Measurements from ENCODE around the gene ZNF71. TPM values are rescaled to one million over a fixed set of nuclear protein-coding genes. Genes with fewer than 3 reads are reported as not detected.

The ZNF71 gene
- total RNA-seq, 1 donor from 2014 or later, result 5.8 TPM

DNA sequence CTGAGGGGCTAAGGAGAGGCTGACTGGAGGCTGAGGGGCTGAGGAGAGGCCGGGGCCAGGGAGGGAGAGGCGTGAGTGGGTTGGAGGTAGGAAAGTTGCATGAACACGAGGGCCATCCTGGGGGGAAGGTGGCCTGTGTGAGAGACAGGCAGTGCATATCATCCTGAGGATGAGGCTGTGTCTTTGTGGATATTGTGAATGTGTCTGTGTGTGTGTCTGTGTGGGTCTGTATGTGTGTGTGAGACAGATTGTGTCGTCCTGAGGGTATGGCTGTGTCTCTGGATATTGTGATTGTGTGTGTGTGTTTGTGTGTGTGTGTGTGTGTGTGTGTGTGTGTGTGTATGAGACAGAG lies 422 bp downstream of the ZNF71 start:
- DNase-seq, result no peak
- Histone ChIP-seq H3K9me3 (peaks cover 25% of the 10 kb centered on the region), H3K4me1 (peaks cover 8% of the 10 kb centered on the region), H3K27ac (peak overlapping the region; percentile 77), H3K36me3 (no peaks in the 10 kb centered on the region), H3K4me3 (peak overlapping the region; percentile 91), H3K27me3 (ENCODE audit: low read depth) (no peaks in the 10 kb centered on the region)
- peak; percentile 5 to 51 for ATAC-seq
- TF ChIP-seq, protein P1, sequence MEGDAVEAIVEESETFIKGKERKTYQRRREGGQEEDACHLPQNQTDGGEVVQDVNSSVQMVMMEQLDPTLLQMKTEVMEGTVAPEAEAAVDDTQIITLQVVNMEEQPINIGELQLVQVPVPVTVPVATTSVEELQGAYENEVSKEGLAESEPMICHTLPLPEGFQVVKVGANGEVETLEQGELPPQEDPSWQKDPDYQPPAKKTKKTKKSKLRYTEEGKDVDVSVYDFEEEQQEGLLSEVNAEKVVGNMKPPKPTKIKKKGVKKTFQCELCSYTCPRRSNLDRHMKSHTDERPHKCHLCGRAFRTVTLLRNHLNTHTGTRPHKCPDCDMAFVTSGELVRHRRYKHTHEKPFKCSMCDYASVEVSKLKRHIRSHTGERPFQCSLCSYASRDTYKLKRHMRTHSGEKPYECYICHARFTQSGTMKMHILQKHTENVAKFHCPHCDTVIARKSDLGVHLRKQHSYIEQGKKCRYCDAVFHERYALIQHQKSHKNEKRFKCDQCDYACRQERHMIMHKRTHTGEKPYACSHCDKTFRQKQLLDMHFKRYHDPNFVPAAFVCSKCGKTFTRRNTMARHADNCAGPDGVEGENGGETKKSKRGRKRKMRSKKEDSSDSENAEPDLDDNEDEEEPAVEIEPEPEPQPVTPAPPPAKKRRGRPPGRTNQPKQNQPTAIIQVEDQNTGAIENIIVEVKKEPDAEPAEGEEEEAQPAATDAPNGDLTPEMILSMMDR (IDR thresholded peaks at IDR 0.05), result no peak
- intact Hi-C loops (cut with DNase I), result no loop called here

DNA sequence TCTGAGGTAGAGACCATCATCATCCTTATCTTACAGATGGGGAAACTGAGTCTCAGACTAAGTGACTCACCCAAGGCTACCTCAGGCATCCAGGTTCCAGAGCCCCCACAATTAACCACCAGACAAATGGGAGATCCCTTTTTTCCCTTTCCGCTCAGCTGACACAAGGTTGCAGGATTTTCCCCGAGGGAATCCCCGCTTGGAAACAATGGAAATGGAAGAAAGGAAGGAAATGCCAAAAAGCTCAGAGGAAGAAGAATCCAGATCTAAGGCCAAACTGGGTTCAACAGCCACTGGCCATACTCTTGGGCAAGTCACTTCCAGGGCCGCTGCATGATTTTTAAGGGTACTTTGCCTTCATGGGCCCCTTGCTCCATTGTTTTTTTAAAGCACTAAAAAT lies 1.6 kb downstream of the ZNF71 start:
- TF ChIP-seq, protein P1 (IDR thresholded peaks at IDR 0.05), result no peak
- Histone ChIP-seq H3K27me3 (ENCODE audit: low read depth) (no peaks in the 10 kb centered on the region), H3K4me3 (no peak overlapping the region), H3K9me3 (peaks cover 32% of the 10 kb centered on the region), H3K4me1 (peaks cover 8% of the 10 kb centered on the region), H3K36me3 (peaks cover 6% of the 10 kb centered on the region), H3K27ac (no peak overlapping the region)
- DNase-seq (no peak), ATAC-seq (no peak)
- intact Hi-C loops (cut with DNase I), result no loop called here

DNA sequence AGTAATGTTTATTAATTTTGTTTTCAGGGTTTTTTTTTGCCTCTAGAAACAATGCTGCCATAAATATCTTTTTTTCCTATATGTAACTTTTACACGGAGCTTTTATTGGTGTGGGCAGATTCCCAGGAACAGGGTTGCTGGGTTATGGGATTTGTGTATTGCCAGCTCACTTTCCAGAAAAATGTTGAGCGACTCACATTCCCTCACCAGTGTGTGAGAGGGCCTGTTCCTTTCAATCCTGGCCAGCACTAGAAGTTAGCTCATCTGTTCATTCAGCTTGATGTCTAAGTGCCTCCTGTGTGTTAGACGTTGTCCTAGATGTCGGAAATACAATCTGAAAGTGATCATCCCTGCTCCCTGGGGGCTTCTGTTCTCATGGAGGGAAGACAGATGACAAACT lies 2.6 kb downstream of the ZNF71 start:
- TF ChIP-seq, protein P1 (IDR thresholded peaks at IDR 0.05), result no peak
- intact Hi-C loops (cut with DNase I), result no loop called here

DNA sequence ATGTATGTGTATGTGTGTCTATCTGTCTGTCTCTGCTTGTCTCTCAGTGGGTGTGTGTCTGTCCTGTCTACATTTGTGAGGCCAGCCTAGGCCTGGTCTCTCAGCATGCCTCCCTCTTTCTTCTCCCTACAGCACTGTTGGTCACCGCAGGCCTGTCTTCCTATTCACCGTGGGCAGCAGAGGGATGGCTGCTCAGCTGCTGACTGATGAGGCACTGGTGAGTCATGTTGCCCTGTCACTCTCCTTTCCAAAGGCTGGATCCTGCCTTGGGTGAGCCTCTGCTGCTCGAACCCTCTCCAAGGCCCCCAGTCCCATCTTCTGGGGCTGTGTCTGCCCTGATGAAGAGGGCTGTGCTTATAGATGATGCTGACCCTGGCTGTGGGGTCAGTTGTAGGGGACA lies 6.3 kb downstream of the ZNF71 start:
- Histone ChIP-seq H3K36me3 (peaks cover 13% of the 10 kb centered on the region), H3K4me3 (no peak overlapping the region), H3K9me3 (peaks cover 75% of the 10 kb centered on the region), H3K27me3 (ENCODE audit: low read depth) (no peaks in the 10 kb centered on the region), H3K27ac (no peak overlapping the region), H3K4me1 (peaks cover 2% of the 10 kb centered on the region)
- TF ChIP-seq, protein P1 (IDR thresholded peaks at IDR 0.05), result no peak
- intact Hi-C loops (cut with DNase I), result no loop called here
- DNase-seq, result no peak
- ATAC-seq, result no peak

More for the DNA sequence above, 2.6 kb downstream of the ZNF71 start:
- Histone ChIP-seq H3K9me3 (peaks cover 40% of the 10 kb centered on the region), H3K4me1 (peaks cover 8% of the 10 kb centered on the region), H3K4me3 (no peak overlapping the region), H3K27ac (no peak overlapping the region), H3K36me3 (peaks cover 11% of the 10 kb centered on the region), H3K27me3 (ENCODE audit: low read depth) (no peaks in the 10 kb centered on the region)
- no peak for DNase-seq
- ATAC-seq, result no peak

DNA sequence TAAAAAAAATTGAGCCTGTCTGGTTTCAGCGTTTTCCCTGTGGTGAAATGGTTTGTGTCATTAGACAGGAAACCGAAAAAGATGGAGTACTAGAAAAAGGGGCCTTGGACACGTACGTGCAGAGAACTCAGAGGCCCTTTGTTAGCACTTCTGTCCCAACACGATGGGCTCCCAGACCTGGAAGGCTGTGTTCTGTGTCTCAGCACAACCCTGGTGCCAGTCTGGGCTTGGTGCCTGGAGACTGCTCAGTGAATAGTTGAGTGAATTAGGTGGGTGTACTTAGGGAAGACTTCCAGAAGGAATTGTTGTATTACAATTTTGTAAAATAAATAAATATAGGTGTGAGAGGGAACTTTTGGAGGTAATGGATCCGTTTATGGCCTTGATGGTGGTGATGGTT lies 8.7 kb downstream of the ZNF71 start:
- intact Hi-C loops (cut with DNase I), result no loop called here
- Histone ChIP-seq H3K27ac (no peak overlapping the region), H3K36me3 (peaks cover 13% of the 10 kb centered on the region), H3K9me3 (peaks cover 88% of the 10 kb centered on the region), H3K4me1 (no peaks in the 10 kb centered on the region), H3K27me3 (ENCODE audit: low read depth) (no peaks in the 10 kb centered on the region), H3K4me3 (no peak overlapping the region)
- TF ChIP-seq, protein P1 (IDR thresholded peaks at IDR 0.05), result no peak
- no peak for DNase-seq
- no peak for ATAC-seq

Data from lower lobe of right lung (tissue), 2 donors.